Mucosa of stomach (tissue), 1 donor: Measurements from ENCODE around the gene FGD6.
"Not testable (repeated sequence)": the region's sequence is repeated elsewhere in the genome, so short reads cannot be mapped to it uniquely, and the experiment has no call there.

Source experiments
- H3K27me3 ChIP-seq: one replicate; pipeline ENCODE4 v1.7.0; 2013; ENCODE audit warnings: mild to moderate bottlenecking, low read length; ENCODE audit not compliant: control insufficient read depth, insufficient read depth
- H3K36me3 ChIP-seq: one replicate; pipeline ENCODE4 v1.7.0; 2013; ENCODE audit warnings: low read length; ENCODE audit not compliant: control insufficient read depth, insufficient read depth
- H3K4me1 ChIP-seq: one replicate; pipeline ENCODE4 v1.7.0; 2013; ENCODE audit warnings: mild to moderate bottlenecking, low read length; ENCODE audit not compliant: control insufficient read depth, insufficient read depth
- H3K4me3 ChIP-seq: one replicate; pipeline ENCODE4 v1.7.0; 2013; ENCODE audit warnings: low read length
- H3K9ac ChIP-seq: one replicate; pipeline ENCODE4 v1.7.0; 2013; ENCODE audit warnings: mild to moderate bottlenecking, low read length, moderate library complexity
- H3K9me3 ChIP-seq: one replicate; pipeline ENCODE4 v1.7.0; 2013; ENCODE audit warnings: mild to moderate bottlenecking, low read length, moderate library complexity; ENCODE audit not compliant: control insufficient read depth
- donor health status: Pancreatic carcinoma.

Gene FGD6

GRCh38 chr12:95200128-95200894, 17.0 kb downstream of the FGD6 start:
- no peaks in the 10 kb centered on the region for H3K27me3 ChIP-seq
- no peak overlapping the region for H3K9ac ChIP-seq
- peaks cover 20% of the 10 kb centered on the region for H3K4me1 ChIP-seq
- H3K36me3 ChIP-seq: no peaks in the 10 kb centered on the region
- H3K4me3 ChIP-seq: no peak overlapping the region
- H3K9me3 ChIP-seq: no peaks in the 10 kb centered on the region

- Histone ChIP-seq H3K27me3 (no peaks in the 10 kb centered on the region), H3K9me3 (no peaks in the 10 kb centered on the region), H3K9ac (no peak overlapping the region), H3K4me1 (peaks cover 10% of the 10 kb centered on the region), H3K4me3 (no peak overlapping the region), H3K36me3 (no peaks in the 10 kb centered on the region)
These were observed 18.4 kb downstream of the FGD6 start for GRCh38 chr12:95198914-95199313.

GRCh38 chr12:95197636-95198035, 19.6 kb downstream of the FGD6 start:
- Histone ChIP-seq H3K4me1 (peaks cover 9% of the 10 kb centered on the region), H3K9me3 (no peaks in the 10 kb centered on the region), H3K27me3 (no peaks in the 10 kb centered on the region), H3K4me3 (no peak overlapping the region), H3K9ac (no peak overlapping the region), H3K36me3 (no peaks in the 10 kb centered on the region)

GRCh38 chr12:95196875-95197569, 20.2 kb downstream of the FGD6 start:
- not testable (repeated sequence) for H3K9me3 ChIP-seq, H3K27me3 ChIP-seq, H3K9ac ChIP-seq, H3K36me3 ChIP-seq, H3K4me1 ChIP-seq, H3K4me3 ChIP-seq

- H3K9me3 ChIP-seq: no peaks in the 10 kb centered on the region
- H3K9ac ChIP-seq: no peak overlapping the region
- H3K4me3 ChIP-seq: no peak overlapping the region
- H3K36me3 ChIP-seq: no peaks in the 10 kb centered on the region
- peaks cover 1% of the 10 kb centered on the region for H3K4me1 ChIP-seq
- no peaks in the 10 kb centered on the region for H3K27me3 ChIP-seq
These were observed 22.1 kb downstream of the FGD6 start for GRCh38 chr12:95195122-95195521.

- no peaks in the 10 kb centered on the region for H3K4me1 ChIP-seq
- H3K9me3 ChIP-seq: no peaks in the 10 kb centered on the region
- H3K27me3 ChIP-seq: no peaks in the 10 kb centered on the region
- H3K36me3 ChIP-seq: no peaks in the 10 kb centered on the region
- H3K9ac ChIP-seq: no peak overlapping the region
- H3K4me3 ChIP-seq: no peak overlapping the region
These were observed 24.1 kb downstream of the FGD6 start for GRCh38 chr12:95193139-95193538.

- Histone ChIP-seq H3K9ac (no peak overlapping the region), H3K9me3 (no peaks in the 10 kb centered on the region), H3K4me3 (no peak overlapping the region), H3K36me3 (no peaks in the 10 kb centered on the region), H3K27me3 (no peaks in the 10 kb centered on the region), H3K4me1 (no peaks in the 10 kb centered on the region)
These were observed 25.0 kb downstream of the FGD6 start for GRCh38 chr12:95192271-95192670.

- H3K27me3 ChIP-seq: no peaks in the 10 kb centered on the region
- no peak overlapping the region for H3K4me3 ChIP-seq
- no peaks in the 10 kb centered on the region for H3K36me3 ChIP-seq
- no peaks in the 10 kb centered on the region for H3K4me1 ChIP-seq
- no peak overlapping the region for H3K9ac ChIP-seq
- H3K9me3 ChIP-seq: no peaks in the 10 kb centered on the region
These were observed 26.1 kb downstream of the FGD6 start for GRCh38 chr12:95191060-95191696.

- Histone ChIP-seq H3K4me3 (no peak overlapping the region), H3K27me3 (no peaks in the 10 kb centered on the region), H3K36me3 (no peaks in the 10 kb centered on the region), H3K9ac (no peak overlapping the region), H3K4me1 (no peaks in the 10 kb centered on the region), H3K9me3 (no peaks in the 10 kb centered on the region)
These were observed 29.3 kb downstream of the FGD6 start for GRCh38 chr12:95187865-95188415.

- Histone ChIP-seq H3K9me3 (no peaks in the 10 kb centered on the region), H3K4me3 (no peak overlapping the region), H3K36me3 (no peaks in the 10 kb centered on the region), H3K27me3 (no peaks in the 10 kb centered on the region), H3K4me1 (no peaks in the 10 kb centered on the region), H3K9ac (no peak overlapping the region)
These were observed 31.4 kb downstream of the FGD6 start for GRCh38 chr12:95185854-95186253.

GRCh38 chr12:95185072-95185471, 32.2 kb downstream of the FGD6 start:
- H3K27me3 ChIP-seq: no peaks in the 10 kb centered on the region
- H3K36me3 ChIP-seq: no peaks in the 10 kb centered on the region
- no peak overlapping the region for H3K9ac ChIP-seq
- H3K4me3 ChIP-seq: no peak overlapping the region
- no peaks in the 10 kb centered on the region for H3K9me3 ChIP-seq
- H3K4me1 ChIP-seq: no peaks in the 10 kb centered on the region

- Histone ChIP-seq H3K9me3 (no peaks in the 10 kb centered on the region), H3K4me3 (no peak overlapping the region), H3K4me1 (no peaks in the 10 kb centered on the region), H3K36me3 (no peaks in the 10 kb centered on the region), H3K27me3 (no peaks in the 10 kb centered on the region), H3K9ac (no peak overlapping the region)
These were observed 33.1 kb downstream of the FGD6 start for GRCh38 chr12:95184121-95184520.
